Muscle layer of colon (tissue), 2 donors: ENCODE results near the gene METTL25B.

Source experiments
- H3K27ac ChIP-seq: one replicate; pipeline ENCODE4 v1.7.0; 2013; ENCODE audit warnings: low read depth, mild to moderate bottlenecking, low read length, moderate library complexity
- H3K27me3 ChIP-seq, 2 donors: one replicate each; pipeline ENCODE4 v1.7.0; 2013; ENCODE audit warnings: low read length in 2 of 2, mild to moderate bottlenecking in 2 of 2; ENCODE audit not compliant: insufficient read depth in 2 of 2, control insufficient read depth in 1 of 2
- H3K36me3 ChIP-seq: one replicate; pipeline ENCODE4 v1.7.0; 2013; ENCODE audit warnings: mild to moderate bottlenecking, low read length; ENCODE audit not compliant: insufficient read depth
- H3K4me1 ChIP-seq: one replicate; pipeline ENCODE4 v1.7.0; 2013; ENCODE audit warnings: mild to moderate bottlenecking, low read length; ENCODE audit not compliant: insufficient read depth
- H3K4me3 ChIP-seq, 2 donors: one replicate each; pipeline ENCODE4 v1.7.0; 2013; ENCODE audit warnings: low read length in 2 of 2, low read depth in 1 of 2, mild to moderate bottlenecking in 1 of 2, moderate library complexity in 1 of 2
- H3K9ac ChIP-seq: one replicate; pipeline ENCODE4 v1.7.0; 2013; ENCODE audit warnings: low read length
- H3K9me3 ChIP-seq: one replicate; pipeline ENCODE4 v1.7.0; 2013; ENCODE audit warnings: mild to moderate bottlenecking, low read length
- donor health status: abdominal sarcoma.
- donor health status: Adenocarcinoma of cecum.

Gene METTL25B

GRCh38 chr1:156691665-156692440 is 36.4 kb upstream of the METTL25B start:
- H3K4me3 ChIP-seq = no peak overlapping the region
- no peaks in the 10 kb centered on the region for H3K9me3 ChIP-seq
- no peaks in the 10 kb centered on the region for H3K36me3 ChIP-seq
- H3K27me3 ChIP-seq = peaks cover 0 to 23% of the 10 kb centered on the region in 2 donors
- H3K27ac ChIP-seq = no peak overlapping the region
- no peak overlapping the region for H3K9ac ChIP-seq
- peaks cover 11% of the 10 kb centered on the region for H3K4me1 ChIP-seq

- no peak overlapping the region for H3K9ac ChIP-seq
- peaks cover 11% of the 10 kb centered on the region for H3K4me1 ChIP-seq
- H3K36me3 ChIP-seq = no peaks in the 10 kb centered on the region
- H3K27ac ChIP-seq = no peak overlapping the region
- H3K27me3 ChIP-seq = peaks cover 0 to 23% of the 10 kb centered on the region in 2 donors
- H3K4me3 ChIP-seq = no peak overlapping the region
- no peaks in the 10 kb centered on the region for H3K9me3 ChIP-seq
Observed at GRCh38 chr1:156692441-156692924, 35.8 kb upstream of the METTL25B start.

GRCh38 chr1:156692925-156693847 is 35.1 kb upstream of the METTL25B start:
- H3K4me1 ChIP-seq = peaks cover 11% of the 10 kb centered on the region
- peaks cover 0 to 23% of the 10 kb centered on the region in 2 donors for H3K27me3 ChIP-seq
- no peak overlapping the region for H3K27ac ChIP-seq

GRCh38 chr1:156693848-156694689 is 34.2 kb upstream of the METTL25B start:
- Histone ChIP-seq H3K4me1 (peaks cover 10% of the 10 kb centered on the region), H3K4me3 (no peak overlapping the region), H3K9ac (no peak overlapping the region), H3K27ac (no peak overlapping the region), H3K36me3 (no peaks in the 10 kb centered on the region), H3K9me3 (no peaks in the 10 kb centered on the region), H3K27me3 (peaks cover 0 to 23% of the 10 kb centered on the region in 2 donors)

More at GRCh38 chr1:156692925-156693847, 35.1 kb upstream of the METTL25B start:
- Histone ChIP-seq H3K4me3 (no peak overlapping the region), H3K36me3 (no peaks in the 10 kb centered on the region), H3K9ac (no peak overlapping the region), H3K9me3 (no peaks in the 10 kb centered on the region)

GRCh38 chr1:156694690-156694962 is 33.6 kb upstream of the METTL25B start:
- Histone ChIP-seq H3K4me1 (peaks cover 5% of the 10 kb centered on the region), H3K27me3 (peaks cover 0 to 23% of the 10 kb centered on the region in 2 donors), H3K9me3 (no peaks in the 10 kb centered on the region), H3K27ac (no peak overlapping the region), H3K9ac (no peak overlapping the region), H3K36me3 (no peaks in the 10 kb centered on the region), H3K4me3 (no peak overlapping the region)

- no peaks in the 10 kb centered on the region for H3K9me3 ChIP-seq
- H3K27ac ChIP-seq = no peak overlapping the region
- H3K9ac ChIP-seq = no peak overlapping the region
- H3K36me3 ChIP-seq = no peaks in the 10 kb centered on the region
- peaks cover 0 to 7% of the 10 kb centered on the region in 2 donors for H3K27me3 ChIP-seq
- H3K4me3 ChIP-seq = no peak overlapping the region
- no peaks in the 10 kb centered on the region for H3K4me1 ChIP-seq
Observed at GRCh38 chr1:156696755-156697154, 31.5 kb upstream of the METTL25B start.

GRCh38 chr1:156697481-156697880 is 30.8 kb upstream of the METTL25B start:
- Histone ChIP-seq H3K27me3 (peaks cover 0 to 7% of the 10 kb centered on the region in 2 donors), H3K4me1 (no peaks in the 10 kb centered on the region), H3K36me3 (no peaks in the 10 kb centered on the region), H3K9me3 (no peaks in the 10 kb centered on the region), H3K27ac (no peak overlapping the region), H3K4me3 (no peak overlapping the region), H3K9ac (no peak overlapping the region)

- Histone ChIP-seq H3K27me3 (no peaks in the 10 kb centered on the region), H3K36me3 (no peaks in the 10 kb centered on the region), H3K4me1 (peaks cover 7% of the 10 kb centered on the region), H3K4me3 (no peak overlapping the region), H3K9ac (no peak overlapping the region), H3K27ac (no peak overlapping the region), H3K9me3 (no peaks in the 10 kb centered on the region)
Observed at GRCh38 chr1:156698995-156699394, 29.3 kb upstream of the METTL25B start.

- no peaks in the 10 kb centered on the region for H3K27me3 ChIP-seq
- H3K9ac ChIP-seq = no peak overlapping the region
Observed at GRCh38 chr1:156700736-156701531, 27.3 kb upstream of the METTL25B start.

GRCh38 chr1:156703336-156703735 is 24.9 kb upstream of the METTL25B start:
- Histone ChIP-seq H3K4me1 (peaks cover 32% of the 10 kb centered on the region), H3K4me3 (peak overlapping the region in 1 of 2 donors; percentile 8), H3K27ac (no peak overlapping the region)

More at GRCh38 chr1:156700736-156701531, 27.3 kb upstream of the METTL25B start:
- Histone ChIP-seq H3K27ac (no peak overlapping the region), H3K9me3 (no peaks in the 10 kb centered on the region), H3K4me3 (no peak overlapping the region), H3K4me1 (peaks cover 21% of the 10 kb centered on the region), H3K36me3 (no peaks in the 10 kb centered on the region)

More at GRCh38 chr1:156703336-156703735, 24.9 kb upstream of the METTL25B start:
- H3K9me3 ChIP-seq = no peaks in the 10 kb centered on the region
- H3K27me3 ChIP-seq = no peaks in the 10 kb centered on the region
- H3K9ac ChIP-seq = no peak overlapping the region
- H3K36me3 ChIP-seq = no peaks in the 10 kb centered on the region
